Measurements from ENCODE around the gene HMCN2.

HMCN2 gene, protein sequence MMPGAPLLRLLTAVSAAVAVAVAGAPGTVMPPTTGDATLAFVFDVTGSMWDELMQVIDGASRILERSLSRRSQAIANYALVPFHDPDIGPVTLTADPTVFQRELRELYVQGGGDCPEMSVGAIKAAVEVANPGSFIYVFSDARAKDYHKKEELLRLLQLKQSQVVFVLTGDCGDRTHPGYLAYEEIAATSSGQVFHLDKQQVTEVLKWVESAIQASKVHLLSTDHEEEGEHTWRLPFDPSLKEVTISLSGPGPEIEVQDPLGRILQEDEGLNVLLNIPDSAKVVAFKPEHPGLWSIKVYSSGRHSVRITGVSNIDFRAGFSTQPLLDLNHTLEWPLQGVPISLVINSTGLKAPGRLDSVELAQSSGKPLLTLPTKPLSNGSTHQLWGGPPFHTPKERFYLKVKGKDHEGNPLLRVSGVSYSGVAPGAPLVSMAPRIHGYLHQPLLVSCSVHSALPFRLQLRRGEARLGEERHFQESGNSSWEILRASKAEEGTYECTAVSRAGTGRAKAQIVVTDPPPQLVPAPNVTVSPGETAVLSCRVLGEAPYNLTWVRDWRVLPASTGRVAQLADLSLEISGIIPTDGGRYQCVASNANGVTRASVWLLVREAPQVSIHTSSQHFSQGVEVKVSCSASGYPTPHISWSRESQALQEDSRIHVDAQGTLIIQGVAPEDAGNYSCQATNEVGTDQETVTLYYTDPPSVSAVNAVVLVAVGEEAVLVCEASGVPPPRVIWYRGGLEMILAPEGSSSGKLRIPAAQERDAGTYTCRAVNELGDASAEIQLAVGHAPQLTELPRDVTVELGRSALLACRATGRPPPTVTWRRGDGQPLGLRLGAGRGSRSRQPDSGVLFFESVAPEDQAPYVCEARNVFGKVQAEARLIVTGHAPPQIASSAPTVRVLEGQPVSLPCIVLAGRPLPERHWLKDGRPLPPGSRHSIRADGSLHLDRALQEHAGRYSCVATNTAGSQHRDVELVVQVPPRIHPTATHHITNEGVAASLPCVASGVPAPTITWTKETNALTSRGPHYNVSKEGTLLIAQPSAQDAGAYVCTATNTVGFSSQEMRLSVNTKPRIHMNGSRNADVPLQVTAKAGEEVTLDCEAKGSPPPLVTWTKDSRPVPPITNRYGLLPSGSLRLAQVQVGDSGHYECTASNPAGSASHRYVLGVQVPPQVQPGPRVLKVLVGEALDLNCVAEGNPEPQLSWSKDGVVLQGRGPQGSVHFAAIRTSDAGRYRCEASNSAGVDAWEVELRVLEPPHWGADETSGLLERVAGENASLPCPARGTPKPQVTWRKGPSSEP (N-terminal part only)

DNA sequence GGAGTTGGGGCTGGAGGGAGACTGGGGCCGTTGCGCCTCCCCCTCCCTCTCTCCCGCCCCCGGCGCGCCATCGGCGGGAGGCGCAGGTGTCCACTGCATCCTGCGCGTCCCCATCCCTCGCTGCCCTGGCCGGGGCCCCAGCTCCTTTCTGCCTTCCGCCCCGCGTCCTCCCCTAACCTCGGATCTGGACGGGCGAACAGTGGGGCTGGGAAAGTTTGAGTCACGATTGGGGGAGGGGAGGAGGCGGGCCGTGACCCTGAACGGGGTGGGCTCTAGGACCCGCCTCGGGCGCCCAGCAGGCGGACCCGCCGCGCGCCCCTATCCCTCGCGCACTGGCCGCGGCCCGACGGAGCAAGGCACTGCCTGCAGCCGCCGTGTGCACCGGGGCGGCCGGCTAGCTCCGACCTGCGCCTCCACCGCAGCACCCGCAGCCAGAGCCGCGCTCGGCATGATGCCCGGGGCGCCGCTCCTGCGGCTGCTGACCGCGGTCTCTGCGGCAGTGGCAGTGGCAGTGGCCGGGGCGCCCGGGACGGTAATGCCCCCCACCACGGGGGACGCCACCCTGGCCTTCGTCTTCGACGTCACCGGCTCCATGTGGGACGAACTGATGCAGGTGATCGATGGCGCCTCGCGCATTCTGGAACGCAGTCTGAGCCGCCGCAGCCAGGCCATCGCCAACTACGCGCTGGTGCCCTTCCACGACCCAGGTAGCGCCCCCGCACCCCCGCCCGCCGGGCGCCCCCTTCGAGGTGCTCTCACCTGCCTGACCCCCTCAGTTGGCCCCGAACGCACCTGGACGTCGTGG is at the start of gene HMCN2:
TSS of gene HMCN2 (plus strand) at position 330 of the 805 bp plus-strand sequence. CDS start at position 449, 119 bp downstream.
- no peak within 1 kb of the TSS for H3K27ac ChIP-seq (ENCODE audit: low read length)
- H3K79me2 ChIP-seq (ENCODE audit: low read length), result no peaks in the 10 kb centered on the region
- TF ChIP-seq EZH2phosphoT487 (IDR thresholded peaks at IDR 0.05; ENCODE audit: low read depth), result no peak
- H3K4me2 ChIP-seq (ENCODE audit: low read length), result no peak within 1 kb of the TSS
- H3K9ac ChIP-seq (ENCODE audit: low read length), result no peak within 1 kb of the TSS
- no peaks in the 10 kb centered on the region for H3K9me3 ChIP-seq (ENCODE audit: insufficient read depth, low read length)
- peaks cover 5% of the 10 kb centered on the region; the same call in 1 of the 2 replicates for H3K27me3 ChIP-seq (ENCODE audit: low read depth, low read length)
- peaks cover 51% of the 10 kb centered on the region for H3K4me1 ChIP-seq (ENCODE audit: low read length)
- H4K20me1 ChIP-seq (ENCODE audit: insufficient read depth, low read length), result no peaks in the 10 kb centered on the region
- no peak within 1 kb of the TSS for H3K4me3 ChIP-seq (ENCODE audit: low read length)
- H3K36me3 ChIP-seq (replicated peaks; ENCODE audit: low read depth, low read length), result no peaks in the 10 kb centered on the region
- no peak within 1 kb of the TSS for H2AFZ ChIP-seq (ENCODE audit: low read depth, low read length)

DNA sequence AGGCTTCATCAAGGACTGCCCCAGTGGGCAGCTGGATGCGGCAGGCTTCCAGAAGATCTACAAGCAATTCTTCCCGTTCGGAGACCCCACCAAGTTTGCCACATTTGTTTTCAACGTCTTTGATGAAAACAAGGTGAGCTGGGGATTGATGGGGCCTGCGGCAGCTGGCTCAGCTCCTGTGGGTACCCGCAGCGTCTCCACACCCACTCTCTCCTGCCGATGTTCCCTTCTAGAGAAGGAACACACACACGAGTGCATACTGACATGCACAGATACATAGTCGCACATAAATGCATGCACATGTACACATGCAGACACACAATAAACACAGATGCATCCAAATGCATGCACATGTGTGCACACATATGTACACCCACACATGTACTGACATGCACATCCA is 47.7 kb upstream of the HMCN2 start:
- Histone ChIP-seq H3K9me3 (ENCODE audit: insufficient read depth, low read length) (no peaks in the 10 kb centered on the region), H3K4me1 (ENCODE audit: low read length) (no peaks in the 10 kb centered on the region), H3K27me3 (ENCODE audit: low read depth, low read length) (no peaks in the 10 kb centered on the region), H3K27ac (ENCODE audit: low read length) (no peak overlapping the region), H3K79me2 (ENCODE audit: low read length) (no peaks in the 10 kb centered on the region), H3K4me3 (ENCODE audit: low read length) (no peak overlapping the region), H3K36me3 (replicated peaks; ENCODE audit: low read depth, low read length) (no peaks in the 10 kb centered on the region), H3K4me2 (ENCODE audit: low read length) (no peak overlapping the region), H2AFZ (ENCODE audit: low read depth, low read length) (no peak overlapping the region), H3K9ac (ENCODE audit: low read length) (no peak overlapping the region), H4K20me1 (ENCODE audit: insufficient read depth, low read length) (no peaks in the 10 kb centered on the region)
- TF ChIP-seq, protein P1, sequence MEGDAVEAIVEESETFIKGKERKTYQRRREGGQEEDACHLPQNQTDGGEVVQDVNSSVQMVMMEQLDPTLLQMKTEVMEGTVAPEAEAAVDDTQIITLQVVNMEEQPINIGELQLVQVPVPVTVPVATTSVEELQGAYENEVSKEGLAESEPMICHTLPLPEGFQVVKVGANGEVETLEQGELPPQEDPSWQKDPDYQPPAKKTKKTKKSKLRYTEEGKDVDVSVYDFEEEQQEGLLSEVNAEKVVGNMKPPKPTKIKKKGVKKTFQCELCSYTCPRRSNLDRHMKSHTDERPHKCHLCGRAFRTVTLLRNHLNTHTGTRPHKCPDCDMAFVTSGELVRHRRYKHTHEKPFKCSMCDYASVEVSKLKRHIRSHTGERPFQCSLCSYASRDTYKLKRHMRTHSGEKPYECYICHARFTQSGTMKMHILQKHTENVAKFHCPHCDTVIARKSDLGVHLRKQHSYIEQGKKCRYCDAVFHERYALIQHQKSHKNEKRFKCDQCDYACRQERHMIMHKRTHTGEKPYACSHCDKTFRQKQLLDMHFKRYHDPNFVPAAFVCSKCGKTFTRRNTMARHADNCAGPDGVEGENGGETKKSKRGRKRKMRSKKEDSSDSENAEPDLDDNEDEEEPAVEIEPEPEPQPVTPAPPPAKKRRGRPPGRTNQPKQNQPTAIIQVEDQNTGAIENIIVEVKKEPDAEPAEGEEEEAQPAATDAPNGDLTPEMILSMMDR (IDR thresholded peaks at IDR 0.05; ENCODE audit: low read depth, low read length), result no peak
- TF ChIP-seq EZH2phosphoT487 (IDR thresholded peaks at IDR 0.05; ENCODE audit: low read depth), result no peak

DNA sequence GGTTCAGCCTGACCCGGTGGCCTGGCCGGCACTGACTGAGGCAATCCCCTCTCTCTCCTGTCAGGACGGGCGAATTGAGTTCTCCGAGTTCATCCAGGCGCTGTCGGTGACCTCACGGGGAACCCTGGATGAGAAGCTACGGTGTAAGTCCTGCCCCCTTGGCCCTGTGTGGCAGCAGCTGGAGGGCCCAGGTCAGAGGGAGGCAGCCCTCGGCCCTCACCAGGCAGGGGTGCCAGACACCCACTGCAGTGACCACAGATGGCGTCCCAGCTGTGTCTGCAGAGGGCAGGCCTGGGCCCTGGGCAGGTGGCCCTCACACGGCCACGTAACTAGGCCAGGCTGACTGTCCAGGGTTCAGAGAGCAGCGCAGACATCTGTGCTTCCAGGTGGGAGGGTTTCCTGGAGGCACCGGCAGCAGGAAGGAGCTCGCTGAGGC is 45.9 kb upstream of the HMCN2 start:
- H3K27me3 ChIP-seq (ENCODE audit: low read depth, low read length), result no peaks in the 10 kb centered on the region
- no peak overlapping the region for H3K4me2 ChIP-seq (ENCODE audit: low read length)
- no peaks in the 10 kb centered on the region for H3K4me1 ChIP-seq (ENCODE audit: low read length)
- no peaks in the 10 kb centered on the region for H3K36me3 ChIP-seq (replicated peaks; ENCODE audit: low read depth, low read length)
- H3K9ac ChIP-seq (ENCODE audit: low read length), result no peak overlapping the region
- H4K20me1 ChIP-seq (ENCODE audit: insufficient read depth, low read length), result no peaks in the 10 kb centered on the region
- no peaks in the 10 kb centered on the region for H3K79me2 ChIP-seq (ENCODE audit: low read length)
- H3K4me3 ChIP-seq (ENCODE audit: low read length), result no peak overlapping the region
- no peak overlapping the region for H3K27ac ChIP-seq (ENCODE audit: low read length)
- H2AFZ ChIP-seq (ENCODE audit: low read depth, low read length), result no peak overlapping the region
- TF ChIP-seq EZH2phosphoT487 (IDR thresholded peaks at IDR 0.05; ENCODE audit: low read depth), result no peak
- TF ChIP-seq, protein P1 (IDR thresholded peaks at IDR 0.05; ENCODE audit: low read depth, low read length), result no peak
- no peaks in the 10 kb centered on the region for H3K9me3 ChIP-seq (ENCODE audit: insufficient read depth, low read length)

DNA sequence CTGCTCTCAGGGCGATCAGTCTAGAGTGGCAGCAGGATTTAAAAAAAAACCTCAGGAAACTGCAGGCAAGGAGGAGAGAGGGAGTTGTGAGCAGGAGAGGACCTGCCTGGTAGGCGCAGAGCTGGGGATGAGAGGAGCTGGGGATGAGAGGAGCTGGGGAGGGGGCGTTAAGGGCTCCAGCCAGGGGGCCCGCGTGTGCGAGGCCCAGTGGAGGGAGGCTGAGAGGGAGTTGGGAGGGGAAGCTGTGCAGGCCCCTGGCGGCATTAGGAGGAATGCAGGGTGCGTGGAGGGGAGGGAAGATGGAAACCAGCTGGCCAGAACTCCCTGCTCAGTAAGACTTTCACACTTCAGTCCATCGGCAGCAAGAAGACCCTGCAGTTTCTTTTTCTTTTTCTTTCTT is 45.2 kb upstream of the HMCN2 start:
- no peak overlapping the region for H3K27ac ChIP-seq (ENCODE audit: low read length)

More for the DNA sequence above, 45.2 kb upstream of the HMCN2 start:
- no peaks in the 10 kb centered on the region for H4K20me1 ChIP-seq (ENCODE audit: insufficient read depth, low read length)
- H3K27me3 ChIP-seq (ENCODE audit: low read depth, low read length), result no peaks in the 10 kb centered on the region
- no peak overlapping the region for H3K9ac ChIP-seq (ENCODE audit: low read length)
- no peaks in the 10 kb centered on the region for H3K79me2 ChIP-seq (ENCODE audit: low read length)
- no peak overlapping the region for H2AFZ ChIP-seq (ENCODE audit: low read depth, low read length)
- H3K9me3 ChIP-seq (ENCODE audit: insufficient read depth, low read length), result no peaks in the 10 kb centered on the region
- TF ChIP-seq EZH2phosphoT487 (IDR thresholded peaks at IDR 0.05; ENCODE audit: low read depth), result no peak
- TF ChIP-seq, protein P1 (IDR thresholded peaks at IDR 0.05; ENCODE audit: low read depth, low read length), result no peak
- H3K4me2 ChIP-seq (ENCODE audit: low read length), result no peak overlapping the region
- no peaks in the 10 kb centered on the region for H3K36me3 ChIP-seq (replicated peaks; ENCODE audit: low read depth, low read length)
- no peaks in the 10 kb centered on the region for H3K4me1 ChIP-seq (ENCODE audit: low read length)
- no peak overlapping the region for H3K4me3 ChIP-seq (ENCODE audit: low read length)

Measured in OCI-LY3 (cell line).